Spleen (tissue), 11 donors: ENCODE measurements around the gene PTPRK. TPM values are rescaled to one million over a fixed set of nuclear protein-coding genes. Genes with fewer than 3 reads are reported as not detected.

ENCODE experiments used
- DNase-seq: peaks from one replicate; pipeline ENCODE4 v3.0.0-alpha.2; 2020
- H3K27ac ChIP-seq, 8 donors: fragments of 200-600 bp; sonication (generic) in 7 of 8; 1 replicate in 4 of 8; 2 replicates in 4 of 8; pipeline versions ENCODE4 v1.5.0 to v1.8.0; 2016 to 2021; ENCODE audit warnings: inconsistent platforms in 4 of 8, mild to moderate bottlenecking in 4 of 8, moderate library complexity in 1 of 8
- H3K27me3 ChIP-seq, 7 donors: fragments of 200-600 bp; sonication (generic) in 6 of 7; replicated peaks in 1 of 7; 1 replicate in 4 of 7; 2 replicates in 3 of 7; pipeline versions ENCODE4 v1.5.0 to v1.8.0; 2016 to 2021; ENCODE audit warnings: inconsistent platforms in 3 of 7, mild to moderate bottlenecking in 1 of 7
- H3K36me3 ChIP-seq, 6 donors: fragments of 200-600 bp; sonication (generic) in 5 of 6; 1 replicate in 4 of 6; 2 replicates in 2 of 6; pipeline versions ENCODE4 v1.5.0 to v1.8.0; 2016 to 2021; ENCODE audit warnings: inconsistent platforms in 2 of 6
- H3K4me1 ChIP-seq, 6 donors: fragments of 200-600 bp; sonication (generic) in 5 of 6; 1 replicate in 3 of 6; 2 replicates in 3 of 6; pipeline versions ENCODE4 v1.5.0 to v1.8.0; 2016 to 2021; ENCODE audit warnings: inconsistent platforms in 3 of 6
- H3K4me3 ChIP-seq, 8 donors: fragments of 200-600 bp; sonication (generic) in 7 of 8; 1 replicate in 4 of 8; 2 replicates in 4 of 8; pipeline versions ENCODE4 v1.5.0 to v1.8.0; 2016 to 2021; ENCODE audit warnings: inconsistent platforms in 4 of 8, mild to moderate bottlenecking in 4 of 8, moderate library complexity in 2 of 8
- H3K9me3 ChIP-seq, 8 donors: fragments of 200-600 bp; sonication (generic) in 7 of 8; 1 replicate in 4 of 8; 2 replicates in 4 of 8; pipeline versions ENCODE4 v1.5.0 to v1.8.0; 2016 to 2021; ENCODE audit warnings: inconsistent platforms in 4 of 8
- POLR2A ChIP-seq, 3 donors: fragments of 450-650 bp; IDR thresholded peaks; one replicate each; pipeline ENCODE4 v1.5.1; 2017; ENCODE audit warnings: antibody characterized with exemption in 3 of 3, mild to moderate bottlenecking in 1 of 3
- POLR2AphosphoS5 ChIP-seq, 3 donors: sonication (generic); formaldehyde crosslinking; IDR thresholded peaks; one replicate each; pipeline ENCODE4 v1.5.1; 2017; ENCODE audit warnings: antibody characterized with exemption in 3 of 3
- WGBS, 5 donors: extraction: QIAGEN DNeasy Blood & Tissue Kit in 3 of 5; methylation state at CpG; one replicate each; pipeline versions ENCODE4 v1.1.5 to v1.1.7; 2013 to 2018; 5-methylcytosine and 5-hydroxymethylcytosine counted together
- intact Hi-C: fragments of 100-400 bp; cut with DNase I; formaldehyde crosslinking; loops from one replicate; pipeline ENCODE4 v1.15.0; 2023; ENCODE audit warnings: low total_unique reads
- polyA plus RNA-seq, 3 donors: library from polyadenylated mRNA; stranded (reverse); fragments of 200-250 nt; gene quantifications; one replicate each; pipeline ENCODE4 v1.2.1, GENCODE V29; 2013
- total RNA-seq, 7 donors: library from RNA; depleted of rRNA in 3 of 7; stranded (reverse); fragments of >200 nt in 3 of 7; fragmentation: NEBNext Ultra II Directional in 4 of 7; extraction: Animal tissue kit (Norgen Biotek cat#: 25700) in 4 of 7; gene quantifications; one replicate each; pipeline versions ENCODE4 v1.1.0 to v1.2.1, GENCODE V29; 2016 to 2021
- TF ChIP-seq, protein P1 (sequence below), 11 experiments: fragments of 200-600 bp in 7 of 11; fragments of 450-650 bp in 4 of 11; sonication (generic) in 4 of 11; IDR thresholded peaks in 8 of 11; conservative IDR thresholded peaks in 3 of 11; 1 replicate in 7 of 11; 2 replicates in 4 of 11; pipeline versions ENCODE4 v1.4.0 to v1.8.0; 2016 to 2021; ENCODE audit warnings: antibody characterized with exemption in 11 of 11, inconsistent platforms in 4 of 11, mild to moderate bottlenecking in 1 of 11
- donor health status: healthy with polysubstance abuse.
- donor health status: DM: no; HTN: no; CAD: no; lungs with moderate emphysema.
- donor health status: DM: no; HTN: no; CAD: no.
- donor health status: Bipolar disorder and iron deficiency.
- donor health status: healthy.
- donor health status: DM: no; HTN: no; CAD: no.
- donor health status: DM: yes; HTN: yes; CAD: no.

Gene PTPRK
- total and polyA plus RNA-seq, 10 donors = 3.3 to 67.8 (median 34.0) TPM

GRCh38 chr6:128505603-128506002 is 14.8 kb downstream of the PTPRK start:
- intact Hi-C loops = no loop called here
- Histone ChIP-seq H3K4me1 (no peaks in the 10 kb centered on the region), H3K27me3 (no peaks in the 10 kb centered on the region), H3K4me3 (no peak overlapping the region), H3K27ac (no peak overlapping the region), H3K36me3 (no peaks in the 10 kb centered on the region), H3K9me3 (no peaks in the 10 kb centered on the region)
- 73 to 87% (median 82%) methylated on average over 2 of the region's 2 CpGs for WGBS, 5 donors
- TF ChIP-seq POLR2A (IDR thresholded peaks at IDR 0.05) = no peak
- TF ChIP-seq, protein P1, sequence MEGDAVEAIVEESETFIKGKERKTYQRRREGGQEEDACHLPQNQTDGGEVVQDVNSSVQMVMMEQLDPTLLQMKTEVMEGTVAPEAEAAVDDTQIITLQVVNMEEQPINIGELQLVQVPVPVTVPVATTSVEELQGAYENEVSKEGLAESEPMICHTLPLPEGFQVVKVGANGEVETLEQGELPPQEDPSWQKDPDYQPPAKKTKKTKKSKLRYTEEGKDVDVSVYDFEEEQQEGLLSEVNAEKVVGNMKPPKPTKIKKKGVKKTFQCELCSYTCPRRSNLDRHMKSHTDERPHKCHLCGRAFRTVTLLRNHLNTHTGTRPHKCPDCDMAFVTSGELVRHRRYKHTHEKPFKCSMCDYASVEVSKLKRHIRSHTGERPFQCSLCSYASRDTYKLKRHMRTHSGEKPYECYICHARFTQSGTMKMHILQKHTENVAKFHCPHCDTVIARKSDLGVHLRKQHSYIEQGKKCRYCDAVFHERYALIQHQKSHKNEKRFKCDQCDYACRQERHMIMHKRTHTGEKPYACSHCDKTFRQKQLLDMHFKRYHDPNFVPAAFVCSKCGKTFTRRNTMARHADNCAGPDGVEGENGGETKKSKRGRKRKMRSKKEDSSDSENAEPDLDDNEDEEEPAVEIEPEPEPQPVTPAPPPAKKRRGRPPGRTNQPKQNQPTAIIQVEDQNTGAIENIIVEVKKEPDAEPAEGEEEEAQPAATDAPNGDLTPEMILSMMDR (IDR thresholded peaks at IDR 0.05 in 8 of 11, conservative IDR thresholded peaks at IDR 0.05 in 3 of 11) = no peak
- no peak for TF ChIP-seq POLR2AphosphoS5 (IDR thresholded peaks at IDR 0.05)
- no peak for DNase-seq

GRCh38 chr6:128504003-128504654 is 16.3 kb downstream of the PTPRK start:
- Histone ChIP-seq H3K27me3 (no peaks in the 10 kb centered on the region), H3K27ac (no peak overlapping the region), H3K9me3 (no peaks in the 10 kb centered on the region), H3K4me1 (no peaks in the 10 kb centered on the region), H3K36me3 (no peaks in the 10 kb centered on the region), H3K4me3 (no peak overlapping the region)
- WGBS, 5 donors = 60 to 81% (median 70%) methylated on average over 3 of the region's 3 CpGs
- DNase-seq = no peak
- TF ChIP-seq POLR2AphosphoS5 (IDR thresholded peaks at IDR 0.05) = no peak
- TF ChIP-seq POLR2A (IDR thresholded peaks at IDR 0.05) = no peak
- TF ChIP-seq, protein P1 (IDR thresholded peaks at IDR 0.05 in 8 of 11, conservative IDR thresholded peaks at IDR 0.05 in 3 of 11) = no peak
- intact Hi-C loops = no loop called here

GRCh38 chr6:128500749-128501600 is 19.4 kb downstream of the PTPRK start:
- Histone ChIP-seq H3K27ac (no peak overlapping the region), H3K27me3 (no peaks in the 10 kb centered on the region), H3K36me3 (no peaks in the 10 kb centered on the region), H3K4me3 (no peak overlapping the region), H3K9me3 (no peaks in the 10 kb centered on the region), H3K4me1 (no peaks in the 10 kb centered on the region)
- intact Hi-C loops = no loop called here
- WGBS, 5 donors = 74 to 87% (median 83%) methylated on average over 7 of the region's 7 CpGs
- DNase-seq = no peak
- no peak for TF ChIP-seq POLR2A (IDR thresholded peaks at IDR 0.05)
- no peak for TF ChIP-seq POLR2AphosphoS5 (IDR thresholded peaks at IDR 0.05)
- TF ChIP-seq, protein P1 (IDR thresholded peaks at IDR 0.05 in 8 of 11, conservative IDR thresholded peaks at IDR 0.05 in 3 of 11) = no peak

GRCh38 chr6:128500014-128500413 is 20.4 kb downstream of the PTPRK start:
- Histone ChIP-seq H3K4me1 (no peaks in the 10 kb centered on the region), H3K36me3 (no peaks in the 10 kb centered on the region), H3K27ac (no peak overlapping the region), H3K9me3 (no peaks in the 10 kb centered on the region), H3K4me3 (no peak overlapping the region), H3K27me3 (no peaks in the 10 kb centered on the region)
- DNase-seq = no peak
- TF ChIP-seq, protein P1 (IDR thresholded peaks at IDR 0.05 in 8 of 11, conservative IDR thresholded peaks at IDR 0.05 in 3 of 11) = no peak
- TF ChIP-seq POLR2AphosphoS5 (IDR thresholded peaks at IDR 0.05) = no peak
- no peak for TF ChIP-seq POLR2A (IDR thresholded peaks at IDR 0.05)
- intact Hi-C loops = no loop called here
